IMR-90 (cell line): Measurements from ENCODE around the gene HUNK.

Experiments used
- BHLHE40 ChIP-seq: fragments of 150-350 bp; IDR thresholded peaks from 2 replicates; pipeline ENCODE4 v1.6.1; 2016; ENCODE audit warnings: mild to moderate bottlenecking, low read depth, low read length
- POLR2A ChIP-seq: IDR thresholded peaks from 2 replicates; pipeline ENCODE4 v1.6.1; 2012; ENCODE audit warnings: mild to moderate bottlenecking, low read depth, low read length
- TF ChIP-seq, protein P1 (sequence below): conservative IDR thresholded peaks from 2 replicates; pipeline ENCODE4 v1.5.1; 2012; ENCODE audit warnings: mild to moderate bottlenecking, low read depth, low read length, improper control_type of control experiment

DNA sequence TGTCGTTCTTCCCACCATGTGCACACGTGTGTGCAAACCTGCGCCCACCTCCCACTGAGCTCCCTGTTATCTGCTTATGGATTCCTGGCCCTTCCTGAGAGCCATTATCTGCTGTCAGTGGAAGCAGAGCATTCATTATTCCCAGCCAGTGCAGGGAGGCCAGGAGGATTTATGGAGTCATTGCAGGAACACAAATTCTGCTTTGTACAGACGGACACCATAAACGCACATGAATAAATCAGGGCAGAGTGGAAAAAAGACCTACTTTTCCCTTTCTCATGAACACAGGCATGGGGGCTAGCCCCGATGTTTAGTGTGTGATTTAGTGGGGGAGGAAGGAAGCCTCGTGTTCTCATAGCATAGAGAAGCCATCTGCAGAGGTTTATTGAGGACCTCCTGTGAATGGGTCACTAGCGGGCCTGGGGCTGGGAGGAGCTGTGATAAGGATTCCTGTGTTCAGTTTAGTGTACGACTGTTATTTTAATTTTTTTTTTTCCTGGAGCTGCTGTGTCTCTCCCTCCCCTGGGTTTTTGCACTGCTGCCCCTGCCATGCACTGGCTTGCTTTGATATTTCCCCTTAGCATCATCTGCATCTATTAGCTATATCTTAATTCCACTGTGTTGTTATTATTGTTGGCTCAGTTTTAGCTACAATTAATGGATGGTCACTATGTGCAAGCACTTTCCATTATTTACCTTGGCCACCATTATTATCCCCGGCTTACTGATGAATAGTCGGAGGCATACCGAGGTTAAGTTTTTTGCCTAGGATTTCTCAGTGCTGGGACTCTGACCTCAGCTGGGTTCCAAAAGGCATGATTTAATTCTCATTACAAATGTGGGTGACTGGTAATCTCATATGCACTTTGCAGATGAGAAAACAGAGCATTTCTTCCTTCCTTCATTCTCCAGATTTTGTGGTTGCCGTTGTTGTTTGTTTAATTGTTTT is 33.0 kb downstream of the HUNK start:
- TF ChIP-seq, protein P1, sequence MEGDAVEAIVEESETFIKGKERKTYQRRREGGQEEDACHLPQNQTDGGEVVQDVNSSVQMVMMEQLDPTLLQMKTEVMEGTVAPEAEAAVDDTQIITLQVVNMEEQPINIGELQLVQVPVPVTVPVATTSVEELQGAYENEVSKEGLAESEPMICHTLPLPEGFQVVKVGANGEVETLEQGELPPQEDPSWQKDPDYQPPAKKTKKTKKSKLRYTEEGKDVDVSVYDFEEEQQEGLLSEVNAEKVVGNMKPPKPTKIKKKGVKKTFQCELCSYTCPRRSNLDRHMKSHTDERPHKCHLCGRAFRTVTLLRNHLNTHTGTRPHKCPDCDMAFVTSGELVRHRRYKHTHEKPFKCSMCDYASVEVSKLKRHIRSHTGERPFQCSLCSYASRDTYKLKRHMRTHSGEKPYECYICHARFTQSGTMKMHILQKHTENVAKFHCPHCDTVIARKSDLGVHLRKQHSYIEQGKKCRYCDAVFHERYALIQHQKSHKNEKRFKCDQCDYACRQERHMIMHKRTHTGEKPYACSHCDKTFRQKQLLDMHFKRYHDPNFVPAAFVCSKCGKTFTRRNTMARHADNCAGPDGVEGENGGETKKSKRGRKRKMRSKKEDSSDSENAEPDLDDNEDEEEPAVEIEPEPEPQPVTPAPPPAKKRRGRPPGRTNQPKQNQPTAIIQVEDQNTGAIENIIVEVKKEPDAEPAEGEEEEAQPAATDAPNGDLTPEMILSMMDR, result no peak
- TF ChIP-seq POLR2A (no peak), BHLHE40 (no peak)
